ENCODE data around the gene XPC.

DNA sequence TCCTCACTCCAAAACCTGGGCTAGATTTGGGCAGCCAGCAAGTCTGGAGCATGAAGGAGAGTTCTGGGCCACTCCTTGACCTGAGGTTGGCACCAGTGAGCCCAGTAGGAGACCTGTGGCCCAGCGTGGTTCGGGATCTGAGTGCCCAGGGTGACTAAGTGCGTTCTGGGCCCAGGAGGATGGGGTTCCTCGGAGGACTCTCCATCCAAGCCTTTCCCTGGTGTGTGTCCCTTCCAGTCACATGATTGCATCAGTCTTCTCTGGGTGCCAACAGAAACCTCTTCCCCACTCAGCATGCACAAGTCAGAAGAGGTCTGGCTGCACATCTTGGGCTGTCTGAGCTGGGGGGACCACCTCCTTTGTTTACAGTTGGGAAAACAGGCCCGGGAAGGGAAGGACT lies 38.6 kb downstream of the XPC start:
- TF ChIP-seq, protein P1, sequence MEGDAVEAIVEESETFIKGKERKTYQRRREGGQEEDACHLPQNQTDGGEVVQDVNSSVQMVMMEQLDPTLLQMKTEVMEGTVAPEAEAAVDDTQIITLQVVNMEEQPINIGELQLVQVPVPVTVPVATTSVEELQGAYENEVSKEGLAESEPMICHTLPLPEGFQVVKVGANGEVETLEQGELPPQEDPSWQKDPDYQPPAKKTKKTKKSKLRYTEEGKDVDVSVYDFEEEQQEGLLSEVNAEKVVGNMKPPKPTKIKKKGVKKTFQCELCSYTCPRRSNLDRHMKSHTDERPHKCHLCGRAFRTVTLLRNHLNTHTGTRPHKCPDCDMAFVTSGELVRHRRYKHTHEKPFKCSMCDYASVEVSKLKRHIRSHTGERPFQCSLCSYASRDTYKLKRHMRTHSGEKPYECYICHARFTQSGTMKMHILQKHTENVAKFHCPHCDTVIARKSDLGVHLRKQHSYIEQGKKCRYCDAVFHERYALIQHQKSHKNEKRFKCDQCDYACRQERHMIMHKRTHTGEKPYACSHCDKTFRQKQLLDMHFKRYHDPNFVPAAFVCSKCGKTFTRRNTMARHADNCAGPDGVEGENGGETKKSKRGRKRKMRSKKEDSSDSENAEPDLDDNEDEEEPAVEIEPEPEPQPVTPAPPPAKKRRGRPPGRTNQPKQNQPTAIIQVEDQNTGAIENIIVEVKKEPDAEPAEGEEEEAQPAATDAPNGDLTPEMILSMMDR (IDR thresholded peaks at IDR 0.05; ENCODE audit: borderline replicate concordance, extremely low read depth, low read length, poor library complexity, severe bottlenecking): no peak
- no peak for TF ChIP-seq EZH2 (IDR thresholded peaks at IDR 0.05; ENCODE audit: borderline replicate concordance, low read depth, low read length, severe bottlenecking)

Measured in DND-41 (cell line).